ENCODE results near the gene MKRN2OS. TPM values are rescaled to one million over a fixed set of nuclear protein-coding genes. Genes with fewer than 3 reads are reported as not detected.

The MKRN2OS gene
- total RNA-seq, 1 donor from 2014 or later: 0.23 TPM

GRCh38 chr3:12495749-12496452, 49.4 kb downstream of the MKRN2OS start:
- TF ChIP-seq, protein P1, sequence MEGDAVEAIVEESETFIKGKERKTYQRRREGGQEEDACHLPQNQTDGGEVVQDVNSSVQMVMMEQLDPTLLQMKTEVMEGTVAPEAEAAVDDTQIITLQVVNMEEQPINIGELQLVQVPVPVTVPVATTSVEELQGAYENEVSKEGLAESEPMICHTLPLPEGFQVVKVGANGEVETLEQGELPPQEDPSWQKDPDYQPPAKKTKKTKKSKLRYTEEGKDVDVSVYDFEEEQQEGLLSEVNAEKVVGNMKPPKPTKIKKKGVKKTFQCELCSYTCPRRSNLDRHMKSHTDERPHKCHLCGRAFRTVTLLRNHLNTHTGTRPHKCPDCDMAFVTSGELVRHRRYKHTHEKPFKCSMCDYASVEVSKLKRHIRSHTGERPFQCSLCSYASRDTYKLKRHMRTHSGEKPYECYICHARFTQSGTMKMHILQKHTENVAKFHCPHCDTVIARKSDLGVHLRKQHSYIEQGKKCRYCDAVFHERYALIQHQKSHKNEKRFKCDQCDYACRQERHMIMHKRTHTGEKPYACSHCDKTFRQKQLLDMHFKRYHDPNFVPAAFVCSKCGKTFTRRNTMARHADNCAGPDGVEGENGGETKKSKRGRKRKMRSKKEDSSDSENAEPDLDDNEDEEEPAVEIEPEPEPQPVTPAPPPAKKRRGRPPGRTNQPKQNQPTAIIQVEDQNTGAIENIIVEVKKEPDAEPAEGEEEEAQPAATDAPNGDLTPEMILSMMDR (conservative IDR thresholded peaks at IDR 0.05; ENCODE audit: low read depth, low read length): peak; percentile 29
- no peak overlapping the region for H3K4me3 ChIP-seq (ENCODE audit: low read depth, low read length)
- no peak for DNase-seq (ENCODE audit: low read depth)

GRCh38 chr3:12490547-12490946, 54.8 kb downstream of the MKRN2OS start:
- TF ChIP-seq, protein P1 (conservative IDR thresholded peaks at IDR 0.05; ENCODE audit: low read depth, low read length): no peak
- DNase-seq (ENCODE audit: low read depth): no peak
- no peak overlapping the region for H3K4me3 ChIP-seq (ENCODE audit: low read depth, low read length)

- TF ChIP-seq, protein P1 (conservative IDR thresholded peaks at IDR 0.05; ENCODE audit: low read depth, low read length): no peak
- no peak for DNase-seq (ENCODE audit: low read depth)
- no peak overlapping the region for H3K4me3 ChIP-seq (ENCODE audit: low read depth, low read length)
Observed at GRCh38 chr3:12489832-12490231, 55.5 kb downstream of the MKRN2OS start.

Other genes starting within 250 kb of the MKRN2OS start
- gene TSEN2, start 61.0 kb downstream of the MKRN2OS start, total RNA-seq: 6.3 and 20.6 TPM in 2 replicates
- gene MKRN2, start 11.6 kb upstream of the MKRN2OS start, total RNA-seq: 34.2 and 37.4 TPM in 2 replicates
- gene RAF1, start 118.6 kb upstream of the MKRN2OS start, total RNA-seq: 63.4 and 80.8 TPM in 2 replicates
- 3.0 and 11.8 TPM in 2 replicates for gene TMEM40, start 213.8 kb upstream of the MKRN2OS start, total RNA-seq